HG03108 (cell line): ENCODE measurements around the gene AGPAT4.
"Not testable (repeated sequence)": the region's sequence is repeated elsewhere in the genome, so short reads cannot be mapped to it uniquely, and the experiment has no call there.

Experiments used
- ATAC-seq: cut with Tn5 transposase; IDR thresholded peaks from one replicate; pipeline ENCODE4 v1.9.1; 2021; ENCODE audit warnings: moderate library complexity; ENCODE audit not compliant: unreplicated experiment

Gene AGPAT4, protein sequence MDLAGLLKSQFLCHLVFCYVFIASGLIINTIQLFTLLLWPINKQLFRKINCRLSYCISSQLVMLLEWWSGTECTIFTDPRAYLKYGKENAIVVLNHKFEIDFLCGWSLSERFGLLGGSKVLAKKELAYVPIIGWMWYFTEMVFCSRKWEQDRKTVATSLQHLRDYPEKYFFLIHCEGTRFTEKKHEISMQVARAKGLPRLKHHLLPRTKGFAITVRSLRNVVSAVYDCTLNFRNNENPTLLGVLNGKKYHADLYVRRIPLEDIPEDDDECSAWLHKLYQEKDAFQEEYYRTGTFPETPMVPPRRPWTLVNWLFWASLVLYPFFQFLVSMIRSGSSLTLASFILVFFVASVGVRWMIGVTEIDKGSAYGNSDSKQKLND

DNA sequence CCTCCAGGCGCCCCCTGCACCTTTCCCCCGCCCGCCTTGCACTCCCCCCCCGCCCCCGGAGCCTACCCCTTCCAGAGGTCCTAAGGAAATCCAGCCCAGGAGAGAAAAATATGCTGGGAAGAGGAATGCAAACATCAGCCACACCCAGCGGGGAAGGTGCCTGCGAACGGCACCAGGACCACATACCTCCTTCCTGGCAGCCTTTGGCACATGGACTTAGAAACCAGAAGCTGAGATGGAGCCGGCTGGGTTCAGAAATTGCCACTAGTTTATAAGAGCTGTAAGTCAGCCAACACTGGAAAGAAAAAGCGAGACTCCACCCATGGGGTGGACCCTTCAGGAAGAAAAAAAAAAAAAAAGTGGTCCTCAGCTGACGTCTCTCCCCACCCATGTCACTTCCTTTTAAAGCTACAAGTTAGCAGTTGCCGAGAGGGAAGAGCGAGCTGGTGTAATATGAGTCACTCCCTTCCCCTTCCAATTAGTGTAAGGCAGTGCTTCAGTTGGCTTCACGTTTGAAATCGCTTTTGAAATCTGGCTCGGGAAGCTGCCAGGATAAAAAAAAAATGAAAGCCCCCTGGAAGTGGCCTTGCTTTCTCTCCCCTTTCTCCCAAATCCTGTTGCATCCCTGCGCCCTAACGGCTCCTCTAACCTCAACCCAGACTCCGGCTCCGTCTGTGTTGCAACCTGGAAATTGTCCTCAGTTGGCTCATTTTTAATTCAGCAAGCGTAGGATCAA, at the start of gene AGPAT4:
Gene AGPAT4, minus strand, starts transcription at position 310 of the 736 bp plus-strand sequence. CDS start 41,848 bp downstream, outside the sequence.
- ATAC-seq, result peak; percentile 99

DNA sequence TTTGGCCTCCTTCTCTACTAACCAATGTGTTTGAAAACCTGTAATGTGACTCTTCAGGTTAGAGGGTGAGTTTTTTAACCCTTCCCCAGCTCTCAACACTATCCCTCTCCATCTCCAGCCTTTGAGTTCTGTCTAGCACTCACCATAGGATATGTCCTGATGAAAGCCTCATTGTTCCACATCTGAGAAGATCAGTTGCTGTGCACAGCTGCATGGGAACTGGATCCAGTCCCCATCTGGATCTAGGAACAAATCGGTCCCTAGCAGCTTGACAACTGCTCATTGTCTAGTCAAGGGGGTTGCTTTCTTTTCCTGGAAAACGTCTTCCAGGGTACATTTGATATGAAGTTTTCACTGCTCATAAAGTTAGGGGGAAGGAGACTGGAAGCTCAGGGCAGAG, 45.4 kb upstream of the AGPAT4 start:
- ATAC-seq, result no peak

DNA sequence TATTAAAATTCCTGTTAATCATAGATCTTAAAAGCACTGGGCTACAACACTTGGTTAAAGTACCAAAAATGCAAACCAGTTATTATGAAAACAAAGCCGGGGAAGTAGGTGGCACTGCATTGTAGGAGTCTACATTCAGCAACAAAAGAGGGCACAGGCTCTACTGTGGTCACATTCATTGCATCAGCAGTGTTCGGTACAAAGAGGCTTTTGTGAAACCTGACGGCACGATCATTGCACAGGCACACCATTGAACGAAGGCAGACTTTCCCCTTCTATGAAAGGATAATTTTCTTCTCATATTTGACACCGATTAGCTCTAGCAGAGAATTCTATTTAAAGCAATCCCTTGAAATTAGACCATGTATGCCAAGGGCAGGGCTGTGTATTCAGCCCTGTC, 44.6 kb upstream of the AGPAT4 start:
- ATAC-seq, result no peak

GRCh38 chr6:161316531-161316930, 42.7 kb upstream of the AGPAT4 start:
- no peak for ATAC-seq

DNA sequence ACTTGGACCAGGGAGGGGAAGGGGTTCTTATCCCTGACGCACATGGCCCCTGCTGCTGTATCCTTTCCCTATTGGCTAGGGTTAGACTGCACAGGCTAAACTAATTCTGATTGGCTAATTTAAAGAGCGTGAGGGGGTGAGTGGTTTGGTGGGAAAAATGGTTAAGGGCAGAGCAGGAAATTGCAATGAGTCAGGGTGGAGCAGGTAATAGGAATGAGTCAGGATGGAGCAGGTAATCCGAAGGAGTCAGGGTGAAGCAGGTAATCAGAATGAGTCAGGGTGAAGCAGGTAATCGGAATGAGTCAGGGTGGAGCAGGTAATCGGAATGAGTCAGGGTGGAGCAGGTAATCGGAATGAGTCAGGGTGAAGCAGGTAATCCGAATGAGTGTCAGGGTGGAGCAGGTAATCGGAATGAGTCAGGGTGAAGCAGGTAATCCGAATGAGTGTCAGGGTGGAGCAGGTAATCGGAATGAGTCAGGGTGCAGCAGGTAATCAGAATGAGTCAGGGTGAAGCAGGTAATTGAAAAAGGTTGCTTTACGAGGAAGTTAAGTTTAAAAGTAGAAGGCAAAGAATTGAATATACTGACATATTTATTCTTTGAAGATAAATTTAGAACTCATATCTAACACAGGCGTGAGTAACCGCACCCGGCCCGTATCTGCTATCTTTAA, 41.5 kb upstream of the AGPAT4 start:
- ATAC-seq, result not testable (repeated sequence)

DNA sequence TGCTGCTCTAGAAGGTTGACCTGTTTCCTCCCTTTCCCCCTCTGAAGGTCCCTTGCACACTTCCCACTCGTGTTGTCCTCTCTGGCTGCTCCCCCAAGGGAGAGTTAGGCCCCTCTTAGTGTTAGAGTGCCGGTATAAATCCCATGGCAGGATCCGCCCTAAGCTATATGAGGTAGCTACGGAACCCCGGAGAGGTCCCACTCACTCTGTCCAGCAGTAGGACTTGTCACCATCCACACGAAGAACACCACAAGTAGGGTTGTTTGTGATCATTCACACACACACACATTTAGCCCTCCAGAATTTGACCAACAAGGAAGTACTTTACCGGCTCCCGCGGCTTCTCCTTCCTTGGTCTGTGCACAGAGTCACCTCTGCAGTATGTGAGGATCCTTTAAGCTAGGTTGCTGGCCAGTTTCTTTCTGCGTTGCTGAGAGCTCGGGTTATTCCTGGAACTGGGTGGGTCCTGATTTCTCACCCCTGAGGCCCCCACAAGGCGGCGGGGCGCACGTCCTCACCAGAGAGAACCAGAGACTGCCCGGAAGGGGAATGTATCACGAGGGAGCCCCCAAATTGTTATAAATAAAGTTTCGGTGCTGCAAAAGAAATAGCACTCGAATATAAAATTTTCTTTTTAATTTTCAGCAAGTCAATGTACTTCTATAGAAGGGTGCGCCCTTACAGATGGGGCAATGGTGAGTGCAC, 40.8 kb upstream of the AGPAT4 start:
- ATAC-seq, result not testable (repeated sequence)

GRCh38 chr6:161313940-161314509, 40.2 kb upstream of the AGPAT4 start:
- no peak for ATAC-seq

DNA sequence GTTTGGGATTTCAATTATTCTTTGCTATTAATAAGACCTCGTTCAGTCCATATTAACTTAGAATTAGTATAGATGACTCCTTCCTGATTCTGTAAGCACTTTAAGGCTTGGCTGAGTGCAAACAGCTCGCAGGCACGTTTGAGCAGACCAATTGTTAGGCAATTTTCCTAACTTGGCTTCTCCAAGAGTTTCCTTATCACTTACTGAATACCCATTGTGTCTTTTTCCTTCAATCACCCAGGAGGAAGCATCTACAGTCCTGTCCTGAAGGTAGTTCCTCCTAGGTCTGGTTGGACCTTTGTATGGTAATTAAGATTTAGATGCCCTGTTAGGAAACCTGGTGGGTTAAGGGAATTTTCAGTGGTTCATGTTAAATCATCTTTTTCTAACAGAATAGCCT, 39.6 kb upstream of the AGPAT4 start:
- ATAC-seq, result not testable (repeated sequence)

DNA sequence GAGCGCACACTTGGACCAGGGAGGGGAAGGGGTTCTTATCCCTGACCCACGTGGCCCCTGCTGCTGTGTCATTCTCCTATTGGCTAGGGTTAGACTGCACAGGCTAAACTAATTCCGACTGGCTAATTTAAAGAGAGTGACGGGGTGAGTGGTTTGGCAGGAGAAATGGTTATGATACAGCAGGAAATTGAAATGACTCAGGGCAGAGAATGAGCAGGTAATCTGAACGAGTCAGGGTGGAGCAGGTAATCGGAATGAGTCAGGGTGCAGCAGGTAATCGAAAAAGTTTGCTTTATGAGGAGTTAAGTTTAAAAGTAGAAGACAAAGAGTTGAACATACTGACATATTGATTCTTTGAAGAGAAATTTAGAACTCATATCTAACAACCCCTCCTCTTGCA, 35.9 kb upstream of the AGPAT4 start:
- ATAC-seq, result not testable (repeated sequence)

DNA sequence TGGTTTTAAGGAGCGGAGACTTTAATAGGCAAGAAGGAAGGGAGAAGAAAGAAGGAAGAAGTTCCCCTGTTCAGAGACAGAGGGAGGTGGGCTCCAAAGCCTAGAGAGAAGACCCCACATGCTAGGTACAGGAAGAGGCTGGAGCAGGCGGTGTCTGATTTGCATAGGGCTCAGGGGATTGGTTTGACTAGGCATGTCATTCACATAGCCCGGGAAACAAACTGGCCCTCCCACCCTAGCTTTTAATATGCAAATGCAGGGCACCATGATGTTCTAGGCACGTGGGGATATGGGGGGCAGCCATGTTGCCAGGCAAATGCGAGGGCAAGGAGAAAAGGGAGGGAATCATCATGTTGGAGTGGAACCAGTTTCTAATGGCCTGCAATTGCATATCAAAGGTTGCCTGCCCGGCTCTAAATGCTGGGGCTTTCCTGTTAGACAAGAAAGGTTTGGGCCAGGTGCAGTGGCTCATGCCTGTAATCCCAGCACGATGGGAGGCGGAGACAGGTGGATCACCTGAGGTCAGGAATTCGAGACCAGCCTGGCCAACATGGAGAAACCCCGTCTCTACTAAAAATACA, 34.3 kb upstream of the AGPAT4 start:
- no peak for ATAC-seq

GRCh38 chr6:161305860-161306259, 32.0 kb upstream of the AGPAT4 start:
- ATAC-seq, result no peak

GRCh38 chr6:161303628-161304340, 29.9 kb upstream of the AGPAT4 start:
- ATAC-seq, result no peak

DNA sequence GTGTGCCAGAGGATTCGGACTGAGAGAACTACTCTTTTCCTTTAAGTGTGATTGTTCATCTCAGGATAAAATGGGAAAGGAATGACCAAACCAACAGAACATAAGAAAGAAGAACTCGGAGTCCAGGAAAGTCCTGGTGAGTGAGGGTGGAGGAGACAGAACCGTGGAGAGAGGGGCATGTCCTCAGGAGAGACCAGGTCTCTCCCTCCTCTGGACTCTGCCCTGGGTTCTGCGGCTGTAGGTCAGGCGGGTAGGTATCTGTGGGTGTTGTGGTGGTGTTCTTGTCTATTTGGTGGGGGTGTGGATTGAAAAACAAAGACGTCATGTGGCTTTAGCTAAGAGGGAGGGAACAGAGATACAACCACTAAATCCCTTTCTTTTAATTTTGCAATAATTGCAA, 29.1 kb upstream of the AGPAT4 start:
- no peak for ATAC-seq

GRCh38 chr6:161301338-161301737, 27.5 kb upstream of the AGPAT4 start:
- no peak for ATAC-seq

- ATAC-seq, result no peak
These were observed 27.0 kb upstream of the AGPAT4 start for GRCh38 chr6:161300823-161301222.

GRCh38 chr6:161299726-161300125, 25.9 kb upstream of the AGPAT4 start:
- no peak for ATAC-seq

DNA sequence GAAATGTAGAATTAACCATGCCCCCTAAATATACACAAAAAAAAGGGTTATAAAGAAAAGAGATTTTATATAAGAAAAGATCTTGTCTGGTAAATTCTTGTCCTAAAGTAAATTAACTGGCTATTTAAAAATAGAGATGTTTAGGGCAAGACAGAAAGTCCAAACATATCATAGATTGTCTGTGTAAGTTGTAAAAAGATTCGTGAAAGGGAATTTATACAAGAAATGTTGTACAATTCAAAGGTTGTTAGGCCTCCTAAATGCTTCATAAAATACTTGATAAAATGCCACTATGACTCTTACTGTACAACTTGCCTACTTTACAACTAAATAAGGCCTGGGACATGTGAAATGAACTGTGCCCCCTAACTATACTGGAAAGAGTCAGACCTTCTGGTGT, 21.9 kb upstream of the AGPAT4 start:
- ATAC-seq, result no peak

DNA sequence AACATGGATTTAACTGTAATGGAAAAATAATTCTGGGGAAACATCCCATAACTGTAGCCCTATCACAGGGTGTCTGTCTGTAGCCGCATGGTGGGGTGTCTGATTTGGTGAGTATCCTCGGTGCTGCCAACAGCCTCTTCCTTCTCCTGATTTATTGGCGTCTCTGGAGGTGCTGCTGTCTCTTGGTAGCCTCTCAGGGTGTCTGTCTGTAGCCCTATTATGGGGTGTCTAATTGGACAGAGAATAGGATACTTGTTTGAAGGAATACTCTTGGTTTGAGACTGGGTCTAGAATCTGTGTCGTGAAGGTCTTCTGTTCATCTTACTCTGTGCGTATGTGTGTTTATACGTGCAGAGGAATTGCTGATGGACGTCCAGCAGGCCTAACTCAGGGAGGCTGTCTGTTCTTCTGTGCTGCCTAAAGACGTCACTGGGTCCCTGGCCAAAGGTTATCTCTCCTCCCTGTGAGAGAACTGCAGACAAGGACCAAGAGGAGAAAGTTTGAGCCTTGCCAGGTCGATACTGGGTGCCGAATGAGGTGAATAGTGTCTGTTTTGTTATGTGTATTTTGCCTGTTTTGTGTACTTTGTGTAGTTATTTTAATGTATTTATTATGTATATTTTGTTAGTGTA, 18.9 kb upstream of the AGPAT4 start:
- no peak for ATAC-seq

- ATAC-seq, result no peak
These were observed 18.3 kb upstream of the AGPAT4 start for GRCh38 chr6:161292145-161292544.
